HepG2 (cell line): ENCODE measurements around the gene SURF6. TPM values are rescaled to one million over a fixed set of nuclear protein-coding genes. Genes with fewer than 3 reads are reported as not detected.
A peak's percentile ranks its signal among the peaks of the same experiment; 100 is the strongest.

Experiments used
- AKAP8 ChIP-seq: sonication (generic); formaldehyde crosslinking; IDR thresholded peaks from 2 replicates; pipeline ENCODE4 v1.5.1; 2020; ENCODE audit warnings: mild to moderate bottlenecking, missing genetic modification reagents
- ATRX ChIP-seq: sonication (generic); formaldehyde crosslinking; IDR thresholded peaks from 2 replicates; pipeline ENCODE4 v1.4.0; 2020; ENCODE audit warnings: missing genetic modification reagents, borderline replicate concordance
- BORCS8-MEF2B ChIP-seq: sonication (generic); formaldehyde crosslinking; IDR thresholded peaks from 2 replicates; pipeline ENCODE4 v1.8.0; 2022; ENCODE audit warnings: mild to moderate bottlenecking, missing genetic modification reagents
- DRAP1 ChIP-seq: IDR thresholded peaks from 2 replicates; pipeline ENCODE4 v1.6.1; 2016; ENCODE audit warnings: missing genetic modification reagents, missing compliant biosample characterization
- HMGXB4 ChIP-seq, 2 experiments: sonication (generic) in 1 of 2; formaldehyde crosslinking in 1 of 2; IDR thresholded peaks; 2 replicates each; pipeline versions ENCODE4 v1.4.0 to v1.6.1; 2018 to 2020; ENCODE audit warnings: missing genetic modification reagents in 2 of 2, borderline replicate concordance in 1 of 2, low read depth in 1 of 2, mild to moderate bottlenecking in 1 of 2, missing biosample characterization in 1 of 2
- HNRNPK ChIP-seq: fragments of 200-400 bp; formaldehyde crosslinking; IDR thresholded peaks from 2 replicates; pipeline ENCODE4 v1.6.1; 2018; ENCODE audit warnings: low read length, low read depth, moderate library complexity, mild to moderate bottlenecking; ENCODE audit not compliant: poor library complexity, severe bottlenecking
- MAZ ChIP-seq, 2 experiments: sonication (generic) in 1 of 2; formaldehyde crosslinking in 1 of 2; IDR thresholded peaks; 2 replicates each; pipeline versions ENCODE4 v1.5.0 to v1.6.1; 2012 to 2020; ENCODE audit warnings: low read depth in 2 of 2, mild to moderate bottlenecking in 2 of 2, borderline replicate concordance in 1 of 2, improper control_type of control experiment in 1 of 2, low read length in 1 of 2, missing genetic modification reagents in 1 of 2, moderate library complexity in 1 of 2
- NCOA2 ChIP-seq: sonication (generic); formaldehyde crosslinking; IDR thresholded peaks from 2 replicates; pipeline ENCODE4 v1.8.0; 2022; ENCODE audit warnings: inconsistent platforms
- RBFOX2 ChIP-seq: fragments of 200-400 bp; formaldehyde crosslinking; IDR thresholded peaks from 2 replicates; pipeline ENCODE4 v1.6.1; 2017; ENCODE audit warnings: low read depth, mild to moderate bottlenecking, low read length
- SP4 ChIP-seq: sonication (generic); formaldehyde crosslinking; IDR thresholded peaks from 2 replicates; pipeline ENCODE4 v1.8.1; 2023; ENCODE audit warnings: mild to moderate bottlenecking, missing genetic modification reagents
- TAF1 ChIP-seq: sonication (generic); formaldehyde crosslinking; IDR thresholded peaks from 2 replicates; pipeline ENCODE4 v1.4.0; 2020; ENCODE audit warnings: missing genetic modification reagents
- TEAD3 ChIP-seq: optimal IDR thresholded peaks from 2 replicates; pipeline ENCODE3; 2016; ENCODE audit warnings: borderline replicate concordance
- TFE3 ChIP-seq: IDR thresholded peaks from 2 replicates; pipeline ENCODE4 v1.6.1; 2016
- YY1 ChIP-seq: IDR thresholded peaks from 2 replicates; pipeline ENCODE4 v1.6.1; 2011; ENCODE audit warnings: low read length, low read depth, moderate library complexity, mild to moderate bottlenecking; ENCODE audit not compliant: insufficient read depth, insufficient replicate concordance
- ZBTB39 ChIP-seq: sonication (generic); formaldehyde crosslinking; IDR thresholded peaks from 2 replicates; pipeline ENCODE4 v1.5.0; 2020; ENCODE audit warnings: missing genetic modification reagents
- ZNF292 ChIP-seq: sonication (generic); formaldehyde crosslinking; IDR thresholded peaks from 2 replicates; pipeline ENCODE4 v1.8.1; 2022; ENCODE audit warnings: mild to moderate bottlenecking, low read depth, missing genetic modification reagents, borderline replicate concordance
- ZNF296 ChIP-seq: sonication (generic); formaldehyde crosslinking; conservative IDR thresholded peaks from 2 replicates; pipeline ENCODE4 v1.5.0; 2020; ENCODE audit warnings: mild to moderate bottlenecking, missing genetic modification reagents
- ZNF572 ChIP-seq: sonication (generic); formaldehyde crosslinking; IDR thresholded peaks from 2 replicates; pipeline ENCODE4 v1.5.1; 2020; ENCODE audit warnings: mild to moderate bottlenecking, missing genetic modification reagents
- ZNF775 ChIP-seq: sonication (generic); formaldehyde crosslinking; IDR thresholded peaks from 2 replicates; pipeline ENCODE4 v1.4.0; 2020; ENCODE audit warnings: missing genetic modification reagents, mild to moderate bottlenecking, moderate library complexity, borderline replicate concordance
- polyA plus RNA-seq, 8 experiments: library from polyadenylated mRNA; depleted of rRNA in 3 of 8; stranded (reverse) in 7 of 8; unstranded in 1 of 8; fragments of >200 nt; fragmentation: Illumina TruSeq in 4 of 8; extraction: Trizol in 4 of 8; gene quantifications; 2 replicates each; pipeline versions ENCODE4 v1.2.1 to v1.2.3, GENCODE V29; 2011 to 2016; ENCODE audit warnings: low read depth in 4 of 8, missing spikeins in 1 of 8, mixed read lengths in 1 of 8; ENCODE audit not compliant: insufficient read depth in 1 of 8
- total RNA-seq, 5 experiments: library from RNA; depleted of rRNA; stranded (reverse); fragments of >200 nt; fragmentation: Illumina TruSeq; extraction: Trizol; gene quantifications; 2 replicates each; pipeline ENCODE4 v1.2.3, GENCODE V29; 2016; ENCODE audit warnings: low read depth in 1 of 5

SURF6 gene
- total and polyA plus RNA-seq, 2 of the 13 experiments (the other 11 are each of a cell fraction or from before 2014, with no cell fraction given) = 5.9 to 14.7 TPM

GRCh38 chr9:133375724-133376654 is 40.0 kb upstream of the SURF6 start, which contains the start of the genes STKLD1 and SURF4 (continued):
- TF ChIP-seq BORCS8-MEF2B (peak; percentile 71; the same call in 1 of the 2 replicates), AKAP8 (peak; percentile 63; the same call in 1 of the 2 replicates), YY1 (peak; percentile 68), TAF1 (CRISPR knock-in tag) (peak; percentile 76), HNRNPK (peak; percentile 33), ZNF572 (CRISPR knock-in tag) (no peak), DRAP1 (CRISPR knock-in tag) (peak; percentile 81), ATRX (CRISPR knock-in tag) (no peak), RBFOX2 (peak; percentile 95), ZNF292 (CRISPR knock-in tag) (0 out of 2 replicates have a peak, but pooled peaks have one; percentile 18), SP4 (CRISPR knock-in tag) (peak; percentile 98), ZNF296 (CRISPR knock-in tag) (0 out of 2 replicates have a peak, but pooled peaks have one; percentile 63), TEAD3 (CRISPR knock-in tag) (peak; percentile 20), MAZ (IDR thresholded peaks at IDR 0.05; ENCODE audit: borderline replicate concordance, low read depth, low read length) (no peak; the same call in 1 of the 2 replicates), MAZ (CRISPR knock-in tag; IDR thresholded peaks at IDR 0.05; ENCODE audit: low read depth) (peak; percentile 84), HMGXB4 (CRISPR knock-in tag; IDR thresholded peaks at IDR 0.05; ENCODE audit: borderline replicate concordance in 1 of 2, low read depth in 1 of 2) (peak in 1 of 2 experiments; percentile 71; a peak in 3 of 4 replicates), NCOA2 (CRISPR knock-in tag) (no peak; the same call in 1 of the 2 replicates), ZNF775 (CRISPR knock-in tag) (0 out of 2 replicates have a peak, but pooled peaks have one; percentile 44), TFE3 (CRISPR knock-in tag) (peak; percentile 38; the same call in 1 of the 2 replicates), ZBTB39 (CRISPR knock-in tag) (0 out of 2 replicates have a peak, but pooled peaks have one; percentile 12)
